Neural cell (in vitro differentiated cells): Measurements from ENCODE around the gene NDE1.

Source experiments
- EP300 ChIP-seq: fragments of 450-650 bp; conservative IDR thresholded peaks from 2 replicates; pipeline ENCODE4 v1.6.1; 2014; ENCODE audit warnings: antibody characterized with exemption, mild to moderate bottlenecking, moderate library complexity; ENCODE audit not compliant: poor library complexity, severe bottlenecking
- EZH2 ChIP-seq: fragments of 200-600, 300-800 bp; shearing (Covaris generic), sonication (generic); IDR thresholded peaks from 2 replicates; pipeline ENCODE4 v1.6.1; 2014; ENCODE audit warnings: antibody characterized with exemption, low read length, borderline replicate concordance, mild to moderate bottlenecking; ENCODE audit not compliant: insufficient read depth, poor library complexity, severe bottlenecking
- POLR2AphosphoS5 ChIP-seq: IDR thresholded peaks from 2 replicates; pipeline ENCODE4 v1.6.1; 2012
- RAD21 ChIP-seq: fragments of 450-650 bp; conservative IDR thresholded peaks from 2 replicates; pipeline ENCODE4 v1.6.1; 2014; ENCODE audit warnings: antibody characterized with exemption, mild to moderate bottlenecking, moderate library complexity
- SMC3 ChIP-seq: fragments of 450-650 bp; conservative IDR thresholded peaks from 2 replicates; pipeline ENCODE4 v1.6.1; 2014; ENCODE audit warnings: antibody characterized with exemption, mild to moderate bottlenecking, moderate library complexity; ENCODE audit not compliant: poor library complexity
- TAF1 ChIP-seq: IDR thresholded peaks from 2 replicates; pipeline ENCODE4 v1.6.1; 2012; ENCODE audit warnings: low read depth
- TF ChIP-seq, protein P1 (sequence below): fragments of 450-650 bp; IDR thresholded peaks from 2 replicates; pipeline ENCODE4 v1.5.1; 2014; ENCODE audit warnings: antibody characterized with exemption, mild to moderate bottlenecking, moderate library complexity; ENCODE audit not compliant: poor library complexity, severe bottlenecking
- TF ChIP-seq, protein P2 (sequence below): IDR thresholded peaks from 2 replicates; pipeline ENCODE4 v1.6.1; 2012; ENCODE audit warnings: borderline replicate concordance

DNA sequence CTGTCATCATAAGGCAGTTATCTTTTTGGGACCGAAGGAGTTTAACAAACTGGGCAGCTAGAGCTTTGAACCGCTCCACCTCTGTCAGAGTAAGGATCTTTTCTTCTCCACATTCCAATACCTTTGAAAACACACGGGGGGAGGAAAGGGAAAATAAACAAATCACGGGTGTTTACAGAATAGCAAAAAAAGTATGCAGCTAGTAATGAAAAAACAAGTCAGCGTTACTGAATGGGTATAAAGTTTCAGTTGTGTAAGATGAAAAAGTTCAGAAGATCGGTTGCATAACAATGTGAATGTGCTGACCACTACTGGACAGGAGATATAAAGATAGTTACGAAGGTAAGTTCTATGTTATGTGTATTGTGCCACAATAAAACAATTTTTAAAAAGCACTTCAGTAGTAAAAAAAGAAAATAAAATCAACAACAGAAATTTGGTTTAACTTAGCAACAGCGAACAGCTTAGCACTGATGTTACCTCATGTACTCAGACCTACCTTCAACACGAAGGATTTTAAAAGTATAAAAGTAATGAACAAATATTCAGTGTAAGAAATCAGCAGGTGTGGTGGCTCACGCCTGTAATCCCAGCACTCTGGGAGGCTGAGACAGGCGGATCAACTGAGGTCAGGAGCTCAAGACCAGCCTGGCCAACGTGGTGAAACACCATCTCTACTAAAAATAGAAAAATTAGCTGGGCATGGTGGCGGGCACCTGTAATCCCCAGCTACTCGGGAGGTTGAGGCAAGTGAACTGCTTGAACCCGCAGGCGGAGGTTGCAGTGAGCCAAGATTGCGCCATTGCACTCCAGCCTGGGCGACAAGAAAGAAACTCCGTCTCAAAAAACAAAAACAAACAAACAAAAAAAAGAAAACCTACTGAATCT lies 41.4 kb upstream of the NDE1 start:
- TF ChIP-seq, protein P1, sequence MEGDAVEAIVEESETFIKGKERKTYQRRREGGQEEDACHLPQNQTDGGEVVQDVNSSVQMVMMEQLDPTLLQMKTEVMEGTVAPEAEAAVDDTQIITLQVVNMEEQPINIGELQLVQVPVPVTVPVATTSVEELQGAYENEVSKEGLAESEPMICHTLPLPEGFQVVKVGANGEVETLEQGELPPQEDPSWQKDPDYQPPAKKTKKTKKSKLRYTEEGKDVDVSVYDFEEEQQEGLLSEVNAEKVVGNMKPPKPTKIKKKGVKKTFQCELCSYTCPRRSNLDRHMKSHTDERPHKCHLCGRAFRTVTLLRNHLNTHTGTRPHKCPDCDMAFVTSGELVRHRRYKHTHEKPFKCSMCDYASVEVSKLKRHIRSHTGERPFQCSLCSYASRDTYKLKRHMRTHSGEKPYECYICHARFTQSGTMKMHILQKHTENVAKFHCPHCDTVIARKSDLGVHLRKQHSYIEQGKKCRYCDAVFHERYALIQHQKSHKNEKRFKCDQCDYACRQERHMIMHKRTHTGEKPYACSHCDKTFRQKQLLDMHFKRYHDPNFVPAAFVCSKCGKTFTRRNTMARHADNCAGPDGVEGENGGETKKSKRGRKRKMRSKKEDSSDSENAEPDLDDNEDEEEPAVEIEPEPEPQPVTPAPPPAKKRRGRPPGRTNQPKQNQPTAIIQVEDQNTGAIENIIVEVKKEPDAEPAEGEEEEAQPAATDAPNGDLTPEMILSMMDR: no peak
- TF ChIP-seq SMC3 (no peak), RAD21 (no peak), TAF1 (no peak), POLR2AphosphoS5 (no peak), EP300 (no peak), EZH2 (no peak)
- TF ChIP-seq, protein P2, sequence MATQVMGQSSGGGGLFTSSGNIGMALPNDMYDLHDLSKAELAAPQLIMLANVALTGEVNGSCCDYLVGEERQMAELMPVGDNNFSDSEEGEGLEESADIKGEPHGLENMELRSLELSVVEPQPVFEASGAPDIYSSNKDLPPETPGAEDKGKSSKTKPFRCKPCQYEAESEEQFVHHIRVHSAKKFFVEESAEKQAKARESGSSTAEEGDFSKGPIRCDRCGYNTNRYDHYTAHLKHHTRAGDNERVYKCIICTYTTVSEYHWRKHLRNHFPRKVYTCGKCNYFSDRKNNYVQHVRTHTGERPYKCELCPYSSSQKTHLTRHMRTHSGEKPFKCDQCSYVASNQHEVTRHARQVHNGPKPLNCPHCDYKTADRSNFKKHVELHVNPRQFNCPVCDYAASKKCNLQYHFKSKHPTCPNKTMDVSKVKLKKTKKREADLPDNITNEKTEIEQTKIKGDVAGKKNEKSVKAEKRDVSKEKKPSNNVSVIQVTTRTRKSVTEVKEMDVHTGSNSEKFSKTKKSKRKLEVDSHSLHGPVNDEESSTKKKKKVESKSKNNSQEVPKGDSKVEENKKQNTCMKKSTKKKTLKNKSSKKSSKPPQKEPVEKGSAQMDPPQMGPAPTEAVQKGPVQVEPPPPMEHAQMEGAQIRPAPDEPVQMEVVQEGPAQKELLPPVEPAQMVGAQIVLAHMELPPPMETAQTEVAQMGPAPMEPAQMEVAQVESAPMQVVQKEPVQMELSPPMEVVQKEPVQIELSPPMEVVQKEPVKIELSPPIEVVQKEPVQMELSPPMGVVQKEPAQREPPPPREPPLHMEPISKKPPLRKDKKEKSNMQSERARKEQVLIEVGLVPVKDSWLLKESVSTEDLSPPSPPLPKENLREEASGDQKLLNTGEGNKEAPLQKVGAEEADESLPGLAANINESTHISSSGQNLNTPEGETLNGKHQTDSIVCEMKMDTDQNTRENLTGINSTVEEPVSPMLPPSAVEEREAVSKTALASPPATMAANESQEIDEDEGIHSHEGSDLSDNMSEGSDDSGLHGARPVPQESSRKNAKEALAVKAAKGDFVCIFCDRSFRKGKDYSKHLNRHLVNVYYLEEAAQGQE: no peak
